Stimulated activated CD4-positive, alpha-beta T cell treated with anti-CD3 and anti-CD28 coated beads, TNF-alpha, amount 100 ng/mL, for 4 hours (primary cell): ENCODE results near the gene CLEC2D.
"Not testable (repeated sequence)": the region's sequence is repeated elsewhere in the genome, so short reads cannot be mapped to it uniquely, and the experiment has no call there.

ENCODE experiments used
- DNase-seq, 3 experiments: peaks; one replicate each; pipeline ENCODE4 v3.0.0-alpha.2; 2020; ENCODE audit warnings: low read depth in 3 of 3

Gene CLEC2D

GRCh38 chr12:9729082-9729481 is 59.6 kb downstream of the CLEC2D start:
- no peak for DNase-seq

- no peak for DNase-seq
Observed at GRCh38 chr12:9730011-9730410, 60.5 kb downstream of the CLEC2D start.

GRCh38 chr12:9730591-9730990 is 61.1 kb downstream of the CLEC2D start:
- no peak for DNase-seq

GRCh38 chr12:9731393-9731792 is 61.9 kb downstream of the CLEC2D start:
- DNase-seq = no peak

- no peak for DNase-seq
Observed at GRCh38 chr12:9731797-9732196, 62.3 kb downstream of the CLEC2D start.

GRCh38 chr12:9732921-9733461 is 63.5 kb downstream of the CLEC2D start, which contains the start of gene CLECL1:
Gene CLECL1, minus strand, starts transcription at chr12:9733097.
- no peak for DNase-seq

GRCh38 chr12:9735601-9736000 is 66.1 kb downstream of the CLEC2D start:
- no peak for DNase-seq

GRCh38 chr12:9736936-9737705 is 67.6 kb downstream of the CLEC2D start:
- no peak for DNase-seq

- not testable (repeated sequence) for DNase-seq
Observed at GRCh38 chr12:9738905-9739304, 69.4 kb downstream of the CLEC2D start.

GRCh38 chr12:9739404-9740105 is 70.0 kb downstream of the CLEC2D start:
- not testable (repeated sequence) for DNase-seq

- DNase-seq = no peak
Observed at GRCh38 chr12:9740106-9740750, 70.7 kb downstream of the CLEC2D start.

GRCh38 chr12:9741726-9742125 is 72.2 kb downstream of the CLEC2D start:
- peak in 1 of 3 experiments; percentile 38 for DNase-seq

GRCh38 chr12:9742661-9743060 is 73.1 kb downstream of the CLEC2D start:
- no peak for DNase-seq

GRCh38 chr12:9745199-9745598 is 75.7 kb downstream of the CLEC2D start:
- no peak for DNase-seq
